Measurements from ENCODE around the gene HYI. TPM values are rescaled to one million over a fixed set of nuclear protein-coding genes. Genes with fewer than 3 reads are reported as not detected.
A peak's percentile ranks its signal among the peaks of the same experiment; 100 is the strongest.
"Not testable (repeated sequence)": the region's sequence is repeated elsewhere in the genome, so short reads cannot be mapped to it uniquely, and the experiment has no call there.

The HYI gene
- total and polyA plus RNA-seq, 2 of the 8 experiments (the other 6 are each of a cell fraction or from before 2014, with no cell fraction given), result 14.4 to 17.7 TPM

- H2BK12ac ChIP-seq (ENCODE audit: low read depth, low read length); H3K27me3 ChIP-seq (replicated peaks in 1 of 4; ENCODE audit: control insufficient read depth in 3 of 4, extremely low read depth in 1 of 4, insufficient read depth in 3 of 4, low read length in 3 of 4); H2AFZ ChIP-seq (ENCODE audit: low read length); H3K9ac ChIP-seq (replicated peaks in 1 of 4; ENCODE audit: extremely low read depth in 1 of 4, low read depth in 3 of 4, low read length in 3 of 4); H3K4me2 ChIP-seq (ENCODE audit: insufficient read depth in 1 of 2, low read depth in 2 of 2, low read length in 2 of 2); H2BK20ac ChIP-seq (ENCODE audit: low read length); H3K79me2 ChIP-seq (ENCODE audit: control insufficient read depth in 1 of 2, insufficient read depth in 2 of 2, low read length in 2 of 2); H3K23me2 ChIP-seq (ENCODE audit: low read depth, low read length); H2BK15ac ChIP-seq (ENCODE audit: low read length); H4K8ac ChIP-seq (ENCODE audit: extremely low read depth, insufficient read depth, low read length); H3K14ac ChIP-seq (ENCODE audit: insufficient read length); CTCF ChIA-PET (ENCODE audit: partially characterized antibody); H4K5ac ChIP-seq (ENCODE audit: insufficient read length, low read depth, low read length); POLR2A ChIA-PET (ENCODE audit: partially characterized antibody); H3K56ac ChIP-seq (replicated peaks; ENCODE audit: insufficient read length, low read depth, low read length); FAIRE-seq; H3K23ac ChIP-seq (ENCODE audit: insufficient read length); H3K4me1 ChIP-seq (replicated peaks in 1 of 4; ENCODE audit: control insufficient read depth in 3 of 4, insufficient read depth in 4 of 4, low read length in 3 of 4); H3K4me3 ChIP-seq (ENCODE audit: extremely low read depth in 1 of 4, insufficient read depth in 2 of 4, low read depth in 3 of 4, low read length in 4 of 4); H3K18ac ChIP-seq (ENCODE audit: extremely low read depth, low read length); H3K9me3 ChIP-seq (ENCODE audit: insufficient read depth in 2 of 2, low read depth in 1 of 2, low read length in 1 of 2); H2BK120ac ChIP-seq (replicated peaks; ENCODE audit: low read depth, low read length); H4K20me1 ChIP-seq (replicated peaks in 1 of 2; ENCODE audit: control insufficient read depth in 1 of 2, insufficient read depth in 2 of 2, low read length in 2 of 2); H3K27ac ChIP-seq (ENCODE audit: low read depth, low read length); H2BK5ac ChIP-seq (ENCODE audit: low read depth, low read length); H3K4ac ChIP-seq (replicated peaks; ENCODE audit: insufficient read length, low read depth, low read length); H4K91ac ChIP-seq (replicated peaks; ENCODE audit: insufficient read length, low read length); H3K36me3 ChIP-seq (ENCODE audit: control insufficient read depth in 2 of 4, insufficient read depth in 4 of 4, low read length in 3 of 4); H2AK5ac ChIP-seq (ENCODE audit: low read depth, low read length); H3K79me1 ChIP-seq (ENCODE audit: low read depth, low read length): not testable (repeated sequence)
- no CpG with 5 or more reads among the region's 33 CpGs for WGBS, 2 experiments (ENCODE audit: extremely low coverage in 1 of 2, insufficient coverage in 1 of 2, insufficient read length in 1 of 2, insufficient replicate concordance in 2 of 2, low coverage in 1 of 2, low lambda C conversion rate in 2 of 2, missing lambda C conversion rate in 1 of 2)
- DNase-seq (ENCODE audit: low read depth in 1 of 2, low spot score in 2 of 2), result peak in 1 of 2 experiments; percentile 28
Observed at GRCh38 chr1:43501806-43502205, 48.1 kb upstream of the HYI start.
